NCI-H345 (cell line): ENCODE measurements around the gene RBMS3.
"Not testable (repeated sequence)": the region's sequence is repeated elsewhere in the genome, so short reads cannot be mapped to it uniquely, and the experiment has no call there.

Source experiments
- DNase-seq: peaks from one replicate; lab custom pipeline; 2025; lab: John Stamatoyannopoulos, UW

Gene RBMS3

GRCh38 chr3:29618395-29619282, 337.8 kb downstream of the RBMS3 start:
- DNase-seq: no peak

DNA sequence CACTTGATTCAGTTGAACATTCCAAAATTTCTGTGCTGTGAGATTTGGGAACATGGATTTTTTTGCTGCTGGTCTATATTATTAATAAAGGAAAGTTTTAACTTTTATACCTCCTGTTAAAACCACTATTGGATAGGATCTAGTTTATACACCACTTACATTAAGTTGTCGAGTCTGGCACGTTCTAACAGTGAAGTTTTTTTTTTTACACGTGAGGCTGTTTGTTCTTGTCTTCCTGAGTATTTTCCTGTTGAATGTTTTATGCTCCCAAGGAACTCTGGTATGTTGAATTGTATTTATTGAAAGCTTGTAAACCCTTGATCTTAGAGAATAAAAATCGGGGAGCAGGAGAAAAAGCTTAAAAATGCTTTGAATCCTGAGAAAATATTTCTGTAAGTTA, 338.8 kb downstream of the RBMS3 start:
- no peak for DNase-seq

DNA sequence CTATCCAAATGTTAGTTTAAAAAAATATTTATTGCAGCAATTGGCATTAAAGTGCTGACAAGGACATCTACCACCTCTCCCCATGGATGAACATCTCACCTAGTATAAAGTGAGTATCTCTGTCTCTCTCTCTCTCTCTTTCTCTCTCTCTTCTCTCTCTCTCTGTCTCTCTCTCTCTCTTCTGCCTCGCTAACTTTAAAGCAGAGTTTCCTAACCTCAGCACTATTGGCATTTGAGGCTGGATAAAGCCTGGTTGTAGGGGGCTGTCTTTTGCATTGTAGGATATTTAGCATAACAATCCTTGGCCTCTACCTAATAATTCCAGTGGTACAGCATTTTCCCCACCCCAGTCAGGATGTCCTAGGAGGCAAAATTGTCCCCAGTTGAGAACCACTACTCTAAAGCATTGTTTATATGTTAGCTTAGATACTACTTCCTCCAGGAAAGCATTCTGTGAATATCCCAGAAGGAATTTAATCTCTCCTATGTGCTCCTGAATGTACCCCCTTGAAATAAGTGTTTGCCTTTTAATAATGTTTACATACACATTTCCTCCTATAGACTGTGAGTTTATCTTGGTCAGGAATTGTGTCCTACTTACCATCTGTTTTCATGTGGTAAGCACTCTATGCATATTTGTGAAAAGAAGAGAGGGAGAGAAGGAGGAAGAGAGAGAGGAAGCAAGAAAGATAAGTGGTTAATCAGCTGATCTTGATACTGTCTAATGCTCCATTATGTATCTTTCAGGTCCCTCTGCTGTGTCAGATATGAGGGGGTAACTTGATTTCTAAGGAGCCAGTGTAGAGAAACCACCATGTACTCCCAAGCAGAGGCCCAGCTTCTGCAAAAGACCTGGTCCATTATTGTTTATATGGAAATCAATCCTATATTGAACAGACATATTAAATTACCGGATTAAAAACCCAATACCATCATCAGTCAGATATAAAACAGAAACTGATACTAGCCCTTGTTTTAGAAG, 346.6 kb downstream of the RBMS3 start:
- DNase-seq: no peak

GRCh38 chr3:29628795-29629194, 347.9 kb downstream of the RBMS3 start:
- DNase-seq: no peak

- no peak for DNase-seq
These were observed 355.0 kb downstream of the RBMS3 start for GRCh38 chr3:29635888-29636287.

- no peak for DNase-seq
These were observed 356.2 kb downstream of the RBMS3 start for GRCh38 chr3:29637068-29637467.

- DNase-seq: no peak
These were observed 358.9 kb downstream of the RBMS3 start for GRCh38 chr3:29639578-29640290.

- no peak for DNase-seq
These were observed 361.6 kb downstream of the RBMS3 start for GRCh38 chr3:29642393-29643033.

DNA sequence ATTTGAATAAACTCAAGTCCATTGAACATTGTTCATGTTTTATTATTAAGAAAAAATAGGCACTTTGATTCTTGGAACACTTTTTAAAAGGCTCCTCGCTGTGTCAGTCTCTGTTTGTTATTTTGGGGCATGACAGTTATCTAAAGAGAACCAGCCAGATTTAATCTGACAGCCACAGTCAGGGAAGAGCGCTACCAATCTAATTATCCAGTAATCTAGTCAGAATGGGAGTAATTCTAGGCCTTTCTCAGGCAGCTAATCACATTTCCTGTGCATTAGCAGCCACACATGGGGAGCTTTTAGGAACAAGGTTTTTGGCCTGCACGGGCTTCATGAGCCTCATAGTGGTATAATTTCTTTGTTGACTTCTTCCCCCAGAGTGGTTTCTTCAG, 362.2 kb downstream of the RBMS3 start:
- no peak for DNase-seq

DNA sequence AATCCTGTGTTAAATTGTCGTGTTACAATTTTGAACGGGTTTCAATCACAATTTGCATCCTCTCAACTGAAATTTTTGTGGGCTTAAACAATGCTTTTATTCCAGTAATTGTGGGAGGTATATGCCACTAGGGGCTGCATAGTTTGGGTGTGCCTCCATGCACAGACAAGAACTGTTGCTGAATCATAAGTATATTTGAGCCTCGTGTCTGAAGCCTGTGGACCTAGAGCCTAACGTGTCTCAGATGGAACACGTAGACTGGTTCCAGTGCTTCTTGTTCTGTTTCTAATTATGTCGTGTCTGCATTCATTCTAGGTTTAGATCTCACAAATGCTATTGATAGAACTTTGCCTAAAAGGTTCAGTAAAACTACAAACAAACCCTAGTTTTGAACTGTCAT, 363.4 kb downstream of the RBMS3 start:
- no peak for DNase-seq

GRCh38 chr3:29644956-29645636, 364.2 kb downstream of the RBMS3 start:
- DNase-seq: no peak

DNA sequence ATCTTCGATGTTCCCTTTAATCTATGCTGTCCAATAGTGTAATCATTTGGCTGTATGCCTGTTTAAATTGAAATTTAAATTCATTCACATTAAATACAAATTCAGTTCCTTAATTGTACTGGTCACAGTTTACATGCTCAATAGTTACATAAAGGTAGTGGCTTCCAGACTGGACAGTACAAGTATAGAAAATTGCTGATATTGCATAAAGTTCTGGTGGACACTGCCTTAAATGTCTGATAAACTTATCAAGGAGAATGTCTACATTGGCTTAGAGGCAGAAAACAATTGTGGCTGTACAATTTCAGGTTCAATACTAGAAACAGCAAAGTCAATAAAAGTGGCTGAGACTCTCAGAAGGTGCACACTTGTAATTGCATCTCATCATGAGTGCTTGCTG, 365.2 kb downstream of the RBMS3 start:
- no peak for DNase-seq

DNA sequence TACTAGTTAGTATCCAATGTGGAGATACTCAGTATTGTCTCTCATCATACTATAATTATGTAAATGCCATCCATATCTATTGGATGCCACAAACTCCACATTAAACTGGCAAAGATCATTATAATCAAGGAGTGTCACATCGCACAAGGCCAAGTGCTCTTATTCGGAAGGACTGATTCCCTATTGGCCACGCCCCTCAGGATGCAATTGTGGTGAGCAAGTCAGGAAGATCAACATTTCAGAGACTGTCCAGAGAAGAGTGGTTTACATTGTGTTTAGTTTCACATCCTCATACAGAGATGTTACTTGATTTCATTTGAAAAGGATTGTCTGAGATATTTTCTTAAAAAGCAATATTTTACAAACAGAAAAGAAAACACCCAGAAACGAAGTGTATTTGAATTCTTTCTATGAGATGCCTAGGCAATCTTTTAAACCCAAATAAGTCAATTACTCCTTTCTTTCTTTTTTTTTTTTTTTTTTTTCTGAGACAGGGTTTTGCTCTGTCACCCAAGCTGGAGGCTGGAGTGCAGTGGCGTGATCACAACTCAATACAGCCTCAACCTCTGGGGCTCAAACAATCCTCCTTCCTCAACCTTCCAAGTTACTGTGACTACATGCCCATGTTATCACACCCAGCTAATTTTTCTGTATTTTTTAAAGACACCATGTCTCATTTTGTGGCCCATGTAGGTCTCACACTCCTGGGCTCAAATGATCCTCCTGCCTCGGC, 369.1 kb downstream of the RBMS3 start:
- DNase-seq: no peak

GRCh38 chr3:29653680-29654079, 372.8 kb downstream of the RBMS3 start:
- no peak for DNase-seq

DNA sequence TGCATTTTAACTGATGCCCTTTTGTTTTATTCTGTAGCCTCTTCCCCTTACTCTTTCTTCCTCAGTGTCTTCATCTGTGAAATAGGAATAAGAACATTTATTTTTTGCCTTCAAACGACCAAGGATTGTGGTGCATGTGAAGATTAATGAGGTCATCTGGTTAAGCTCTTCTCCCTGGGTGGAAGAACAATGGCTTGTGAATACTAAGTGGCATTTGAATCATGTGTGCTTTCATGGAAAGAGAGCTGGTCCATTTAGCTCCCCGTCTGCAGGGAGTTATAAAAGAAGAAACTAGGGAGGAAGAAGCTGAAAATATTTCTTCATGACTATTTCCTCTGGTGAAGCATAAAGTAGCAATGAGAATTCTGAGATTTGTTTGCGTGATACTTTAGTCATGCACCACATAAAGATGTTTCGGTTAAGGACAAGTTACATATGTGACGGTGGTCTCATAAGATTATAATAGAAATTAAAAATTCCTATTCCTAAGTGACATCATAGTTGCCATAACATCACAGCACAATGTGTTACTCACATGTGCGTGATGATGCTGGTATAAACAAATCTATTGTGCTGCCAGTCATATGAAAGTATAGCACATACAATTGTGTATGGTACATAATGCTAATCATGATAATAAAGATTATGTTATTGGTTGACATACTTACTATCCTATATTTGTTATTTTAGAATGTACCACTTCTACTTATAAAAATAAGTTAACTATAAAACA, 374.3 kb downstream of the RBMS3 start:
- no peak for DNase-seq

DNA sequence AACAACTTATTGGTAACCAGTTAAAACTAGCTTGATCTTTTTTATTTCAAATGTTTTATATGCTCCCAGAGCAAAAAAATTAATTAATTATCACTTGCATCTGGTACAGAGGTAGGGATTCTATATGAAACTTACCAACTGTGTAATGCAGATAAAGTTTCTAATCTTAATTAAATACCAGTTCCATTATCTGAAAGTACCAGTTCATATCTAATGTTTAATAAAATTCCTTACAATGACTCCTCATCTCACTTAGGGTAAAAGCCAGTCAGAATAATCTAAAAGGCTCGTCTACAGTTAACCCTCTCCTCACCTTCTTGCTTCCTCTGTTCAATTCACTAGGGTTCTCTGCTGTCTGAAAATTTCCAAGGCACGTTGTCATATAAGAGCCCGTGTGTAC, 384.8 kb downstream of the RBMS3 start:
- DNase-seq: no peak

- DNase-seq: no peak
These were observed 387.4 kb downstream of the RBMS3 start for GRCh38 chr3:29668233-29668632.

GRCh38 chr3:29668728-29669127, 387.9 kb downstream of the RBMS3 start:
- no peak for DNase-seq

- not testable (repeated sequence) for DNase-seq
These were observed 389.6 kb downstream of the RBMS3 start for GRCh38 chr3:29670476-29670875.

DNA sequence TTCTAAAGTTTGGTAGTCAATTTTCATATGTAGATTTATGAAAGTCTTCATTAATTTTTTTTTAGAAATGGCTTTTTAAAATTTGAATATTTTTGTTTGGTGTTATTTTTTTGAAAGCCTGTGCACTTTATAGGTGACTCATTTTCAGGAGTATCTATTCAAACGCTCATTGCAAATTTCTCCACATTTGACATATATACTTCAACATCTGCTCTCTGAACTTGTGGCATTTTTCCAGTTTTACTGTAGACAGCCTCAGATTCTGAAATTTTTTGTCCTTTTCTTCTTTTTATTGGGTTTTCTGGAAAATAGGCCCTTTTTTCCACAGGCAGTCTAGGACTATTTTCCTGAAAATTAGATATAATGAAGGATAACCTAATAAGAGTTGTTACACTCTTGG, 396.6 kb downstream of the RBMS3 start:
- no peak for DNase-seq
